Measurements from ENCODE around the gene PPP1R8. TPM values are rescaled to one million over a fixed set of nuclear protein-coding genes. Genes with fewer than 3 reads are reported as not detected.
"Not testable (repeated sequence)": the region's sequence is repeated elsewhere in the genome, so short reads cannot be mapped to it uniquely, and the experiment has no call there.

Gene PPP1R8
- total and polyA plus RNA-seq, 2 experiments from 2014 or later: 7.7 to 48.3 TPM

- Histone ChIP-seq H3K27ac (no peak overlapping the region), H3K4me2 (ENCODE audit: unreplicated experiment) (no peak overlapping the region), H3K4me3 (no peak overlapping the region), H3K36me3 (ENCODE audit: low read depth) (no peaks in the 10 kb centered on the region), H3K9me3 (ENCODE audit: low read depth) (no peaks in the 10 kb centered on the region), H3K9me2 (ENCODE audit: insufficient read depth) (no peaks in the 10 kb centered on the region), H4K20me1 (ENCODE audit: insufficient read depth) (no peaks in the 10 kb centered on the region), H3F3A (ENCODE audit: insufficient read depth) (no peaks in the 10 kb centered on the region), H3K27me3 (replicated peaks; ENCODE audit: insufficient read depth) (no peaks in the 10 kb centered on the region), H3K79me2 (ENCODE audit: insufficient read depth) (no peaks in the 10 kb centered on the region), H3K9ac (no peak overlapping the region), H2AFZ (no peak overlapping the region), H3K4me1 (ENCODE audit: insufficient read depth) (no peaks in the 10 kb centered on the region)
- DNase-seq: no peak
- in situ Hi-C loops (cut with MboI): no loop called here
- WGBS, 2 experiments (ENCODE audit: low coverage in 1 of 2, low lambda C conversion rate in 2 of 2, missing lambda C conversion rate in 2 of 2): 75 to 76% methylated on average over 12 of the region's 12 CpGs
- TF ChIP-seq EZH2 (IDR thresholded peaks at IDR 0.05; ENCODE audit: insufficient read depth, poor library complexity, severe bottlenecking): no peak
- TF ChIP-seq EZH2phosphoT487 (IDR thresholded peaks at IDR 0.05; ENCODE audit: insufficient read depth, low read depth): no peak
Measured at GRCh38 chr1:27856561-27857343, 26.2 kb downstream of the PPP1R8 start.

GRCh38 chr1:27857552-27857951, 27.0 kb downstream of the PPP1R8 start:
- H3K4me1 ChIP-seq (ENCODE audit: insufficient read depth); H3K4me2 ChIP-seq (ENCODE audit: unreplicated experiment); in situ Hi-C loops (cut with MboI); H3K9me3 ChIP-seq (ENCODE audit: low read depth); H3K27me3 ChIP-seq (replicated peaks; ENCODE audit: insufficient read depth); DNase-seq; H3F3A ChIP-seq (ENCODE audit: insufficient read depth); H3K27ac ChIP-seq; H4K20me1 ChIP-seq (ENCODE audit: insufficient read depth); H3K36me3 ChIP-seq (ENCODE audit: low read depth); H3K9ac ChIP-seq; H3K4me3 ChIP-seq; H2AFZ ChIP-seq; H3K9me2 ChIP-seq (ENCODE audit: insufficient read depth); H3K79me2 ChIP-seq (ENCODE audit: insufficient read depth): not testable (repeated sequence)
- 77 to 78% methylated on average over 11 of the region's 11 CpGs for WGBS, 2 experiments (ENCODE audit: low coverage in 1 of 2, low lambda C conversion rate in 2 of 2, missing lambda C conversion rate in 2 of 2)

GRCh38 chr1:27858072-27858948, 27.7 kb downstream of the PPP1R8 start:
- no peaks in the 10 kb centered on the region for H3K36me3 ChIP-seq (ENCODE audit: low read depth)
- no peak overlapping the region; the same call in 1 of the 2 replicates for H3K9ac ChIP-seq
- TF ChIP-seq EZH2 (IDR thresholded peaks at IDR 0.05; ENCODE audit: insufficient read depth, poor library complexity, severe bottlenecking): no peak
- TF ChIP-seq EZH2phosphoT487 (IDR thresholded peaks at IDR 0.05; ENCODE audit: insufficient read depth, low read depth): no peak
- H3K27ac ChIP-seq: no peak overlapping the region
- H4K20me1 ChIP-seq (ENCODE audit: insufficient read depth): no peaks in the 10 kb centered on the region
- H3F3A ChIP-seq (ENCODE audit: insufficient read depth): 0 out of 2 replicates have a peak, but pooled peaks cover under 1% of the 10 kb centered on the region
- H2AFZ ChIP-seq: peak overlapping the region; percentile 75
- no peaks in the 10 kb centered on the region for H3K79me2 ChIP-seq (ENCODE audit: insufficient read depth)
- in situ Hi-C loops (cut with MboI): no loop called here
- no peaks in the 10 kb centered on the region for H3K9me2 ChIP-seq (ENCODE audit: insufficient read depth)
- H3K9me3 ChIP-seq (ENCODE audit: low read depth): no peaks in the 10 kb centered on the region
- peak overlapping the region; percentile 41; the same call in 1 of the 2 replicates for H3K4me3 ChIP-seq
- H3K4me1 ChIP-seq (ENCODE audit: insufficient read depth): peaks cover 9% of the 10 kb centered on the region
- no peaks in the 10 kb centered on the region for H3K27me3 ChIP-seq (replicated peaks; ENCODE audit: insufficient read depth)
- peak overlapping the region; percentile 51 for H3K4me2 ChIP-seq (ENCODE audit: unreplicated experiment)
- peak; percentile 88 for DNase-seq
- 44 to 45% methylated on average over 10 of the region's 10 CpGs for WGBS, 2 experiments (ENCODE audit: low coverage in 1 of 2, low lambda C conversion rate in 2 of 2, missing lambda C conversion rate in 2 of 2)

DNA sequence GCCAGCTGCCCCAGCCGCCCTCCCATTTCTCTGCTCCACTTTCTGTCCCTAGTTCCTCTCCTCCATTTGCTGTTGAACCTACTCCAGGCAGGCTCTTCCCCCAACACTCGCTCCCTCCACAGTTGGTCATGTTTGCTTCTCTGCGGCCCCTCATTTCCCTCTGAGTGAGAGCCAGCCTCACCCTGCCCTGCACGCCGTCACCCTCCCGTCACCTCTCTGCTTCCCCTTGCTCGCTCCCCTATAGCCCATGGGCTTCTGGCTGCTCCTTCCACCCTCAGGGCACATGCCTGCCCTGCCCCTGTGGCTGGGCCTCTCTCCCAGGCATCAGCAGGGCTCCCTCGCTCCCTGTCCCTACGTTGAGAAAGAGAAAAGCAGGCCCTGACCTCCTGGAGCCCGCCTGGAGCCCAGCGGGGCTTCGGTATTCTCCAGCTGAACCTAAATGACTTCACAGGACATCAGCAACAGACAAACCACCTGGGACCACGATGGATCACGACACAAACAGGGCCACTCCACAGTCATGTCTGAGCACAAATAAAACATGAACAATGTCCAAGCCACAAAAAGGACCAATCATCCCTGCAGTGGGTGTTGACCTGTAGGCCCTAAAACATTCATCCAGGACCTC, 28.5 kb downstream of the PPP1R8 start:
- 90 to 94% methylated on average over 14 of the region's 14 CpGs for WGBS, 2 experiments (ENCODE audit: low coverage in 1 of 2, low lambda C conversion rate in 2 of 2, missing lambda C conversion rate in 2 of 2)
- no peaks in the 10 kb centered on the region for H3K9me2 ChIP-seq (ENCODE audit: insufficient read depth)
- H3K4me3 ChIP-seq: no peak overlapping the region
- TF ChIP-seq EZH2 (IDR thresholded peaks at IDR 0.05; ENCODE audit: insufficient read depth, poor library complexity, severe bottlenecking): no peak
- TF ChIP-seq EZH2phosphoT487 (IDR thresholded peaks at IDR 0.05; ENCODE audit: insufficient read depth, low read depth): no peak
- H4K20me1 ChIP-seq (ENCODE audit: insufficient read depth): no peaks in the 10 kb centered on the region
- no peaks in the 10 kb centered on the region for H3K36me3 ChIP-seq (ENCODE audit: low read depth)
- H3K79me2 ChIP-seq (ENCODE audit: insufficient read depth): no peaks in the 10 kb centered on the region
- no peak overlapping the region for H3K4me2 ChIP-seq (ENCODE audit: unreplicated experiment)
- no peak overlapping the region for H3K9ac ChIP-seq
- no peaks in the 10 kb centered on the region for H3K9me3 ChIP-seq (ENCODE audit: low read depth)
- H3K27ac ChIP-seq: no peak overlapping the region
- no peak for DNase-seq
- in situ Hi-C loops (cut with MboI): no loop called here
- H3F3A ChIP-seq (ENCODE audit: insufficient read depth): peaks cover 8% of the 10 kb centered on the region; the same call in 1 of the 2 replicates
- no peaks in the 10 kb centered on the region for H3K27me3 ChIP-seq (replicated peaks; ENCODE audit: insufficient read depth)
- H2AFZ ChIP-seq: no peak overlapping the region
- peaks cover 16% of the 10 kb centered on the region for H3K4me1 ChIP-seq (ENCODE audit: insufficient read depth)

Data from GM23248 (cell line).